ENCODE results near the gene TICAM1. TPM values are rescaled to one million over a fixed set of nuclear protein-coding genes. Genes with fewer than 3 reads are reported as not detected.
A peak's percentile ranks its signal among the peaks of the same experiment; 100 is the strongest.
"Not testable (repeated sequence)": the region's sequence is repeated elsewhere in the genome, so short reads cannot be mapped to it uniquely, and the experiment has no call there.

The TICAM1 gene
- total RNA-seq, 1 experiment from 2014 or later: 7.0 TPM

DNA sequence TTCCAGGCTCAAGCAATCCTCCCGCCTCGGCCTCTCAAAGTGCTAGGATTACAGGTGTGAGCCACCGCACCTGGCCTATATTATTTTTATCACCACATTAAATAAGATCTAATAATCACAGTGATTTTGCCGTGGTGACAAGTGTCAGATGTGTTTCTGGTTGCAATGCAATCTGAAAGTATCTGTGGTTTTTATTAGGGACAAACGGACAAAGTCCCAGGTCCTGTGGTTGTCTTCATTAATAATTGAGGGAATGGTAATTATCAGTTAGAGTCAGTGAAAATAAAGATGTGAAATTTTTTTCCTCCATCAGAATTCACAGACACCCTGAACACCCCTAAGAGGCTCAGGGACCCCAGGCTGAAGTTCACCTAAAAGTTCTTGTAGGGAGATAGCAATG, 1.3 kb upstream of the TICAM1 start:
- no peak overlapping the region for H3K4me3 ChIP-seq (ENCODE audit: low read depth, low read length, poor library complexity, severe bottlenecking)
- no peaks in the 10 kb centered on the region for H3K27me3 ChIP-seq (replicated peaks; ENCODE audit: insufficient read depth, low read depth, low read length, poor library complexity)
- no peaks in the 10 kb centered on the region for H3K9me3 ChIP-seq (ENCODE audit: low read depth, low read length, poor library complexity, severe bottlenecking)
- CTCF ChIA-PET: no interaction called here
- BruUV-seq (replicated peaks): no TSS peak
- no peak for TF ChIP-seq EZH2 (IDR thresholded peaks at IDR 0.05; ENCODE audit: borderline replicate concordance, low read depth, low read length, poor library complexity, severe bottlenecking)
- TF ChIP-seq, protein P1, sequence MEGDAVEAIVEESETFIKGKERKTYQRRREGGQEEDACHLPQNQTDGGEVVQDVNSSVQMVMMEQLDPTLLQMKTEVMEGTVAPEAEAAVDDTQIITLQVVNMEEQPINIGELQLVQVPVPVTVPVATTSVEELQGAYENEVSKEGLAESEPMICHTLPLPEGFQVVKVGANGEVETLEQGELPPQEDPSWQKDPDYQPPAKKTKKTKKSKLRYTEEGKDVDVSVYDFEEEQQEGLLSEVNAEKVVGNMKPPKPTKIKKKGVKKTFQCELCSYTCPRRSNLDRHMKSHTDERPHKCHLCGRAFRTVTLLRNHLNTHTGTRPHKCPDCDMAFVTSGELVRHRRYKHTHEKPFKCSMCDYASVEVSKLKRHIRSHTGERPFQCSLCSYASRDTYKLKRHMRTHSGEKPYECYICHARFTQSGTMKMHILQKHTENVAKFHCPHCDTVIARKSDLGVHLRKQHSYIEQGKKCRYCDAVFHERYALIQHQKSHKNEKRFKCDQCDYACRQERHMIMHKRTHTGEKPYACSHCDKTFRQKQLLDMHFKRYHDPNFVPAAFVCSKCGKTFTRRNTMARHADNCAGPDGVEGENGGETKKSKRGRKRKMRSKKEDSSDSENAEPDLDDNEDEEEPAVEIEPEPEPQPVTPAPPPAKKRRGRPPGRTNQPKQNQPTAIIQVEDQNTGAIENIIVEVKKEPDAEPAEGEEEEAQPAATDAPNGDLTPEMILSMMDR (conservative IDR thresholded peaks at IDR 0.05; ENCODE audit: low read depth, low read length): no peak
- POLR2A ChIA-PET (ENCODE audit: low non-redundant PET): no interaction called here
- DNase-seq (ENCODE audit: low spot score): no peak
- H3K36me3 ChIP-seq (ENCODE audit: insufficient read depth, low read length, poor library complexity, severe bottlenecking): no peaks in the 10 kb centered on the region
- no peaks in the 10 kb centered on the region for H3K4me1 ChIP-seq (ENCODE audit: insufficient read depth, low read length, poor library complexity, severe bottlenecking)
- intact Hi-C loops (cut with micrococcal nuclease; ENCODE audit: unreplicated experiment): no loop called here
- no peak overlapping the region for H3K27ac ChIP-seq (ENCODE audit: low read depth, low read length, poor library complexity, severe bottlenecking)

DNA sequence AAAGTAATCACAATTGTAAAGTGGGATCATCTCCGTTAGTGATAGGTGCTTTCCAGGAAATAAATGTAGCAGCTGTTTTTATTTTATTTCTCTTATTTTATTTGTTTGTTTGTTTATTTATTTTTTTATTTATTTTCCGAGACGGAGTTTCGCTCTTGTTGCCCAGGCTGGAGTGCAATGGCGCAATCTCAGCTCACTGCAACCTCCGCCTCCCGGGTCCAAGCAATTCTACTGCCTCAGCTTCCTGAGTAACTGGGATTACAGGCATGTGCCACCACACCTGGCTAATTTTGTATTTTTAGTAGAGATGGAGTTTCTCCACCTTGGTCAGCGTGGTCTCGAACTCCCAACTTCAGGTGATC, 448 bp upstream of the TICAM1 start:
- BruUV-seq (replicated peaks); H3K4me1 ChIP-seq (ENCODE audit: insufficient read depth, low read length, poor library complexity, severe bottlenecking); H3K36me3 ChIP-seq (ENCODE audit: insufficient read depth, low read length, poor library complexity, severe bottlenecking); H3K27me3 ChIP-seq (replicated peaks; ENCODE audit: insufficient read depth, low read depth, low read length, poor library complexity); DNase-seq (ENCODE audit: low spot score); POLR2A ChIA-PET (ENCODE audit: low non-redundant PET); H3K9me3 ChIP-seq (ENCODE audit: low read depth, low read length, poor library complexity, severe bottlenecking); intact Hi-C loops (cut with micrococcal nuclease; ENCODE audit: unreplicated experiment): not testable (repeated sequence)
- CTCF ChIA-PET: interaction anchor here (0.6 kb wide), 1 partner anchor 428 kb away, joined by 3 read pairs; no protein-coding TSS in a partner anchor
- H3K27ac ChIP-seq (ENCODE audit: low read depth, low read length, poor library complexity, severe bottlenecking): peak overlapping the region; percentile 77
- peak overlapping the region; percentile 91 for H3K4me3 ChIP-seq (ENCODE audit: low read depth, low read length, poor library complexity, severe bottlenecking)

DNA sequence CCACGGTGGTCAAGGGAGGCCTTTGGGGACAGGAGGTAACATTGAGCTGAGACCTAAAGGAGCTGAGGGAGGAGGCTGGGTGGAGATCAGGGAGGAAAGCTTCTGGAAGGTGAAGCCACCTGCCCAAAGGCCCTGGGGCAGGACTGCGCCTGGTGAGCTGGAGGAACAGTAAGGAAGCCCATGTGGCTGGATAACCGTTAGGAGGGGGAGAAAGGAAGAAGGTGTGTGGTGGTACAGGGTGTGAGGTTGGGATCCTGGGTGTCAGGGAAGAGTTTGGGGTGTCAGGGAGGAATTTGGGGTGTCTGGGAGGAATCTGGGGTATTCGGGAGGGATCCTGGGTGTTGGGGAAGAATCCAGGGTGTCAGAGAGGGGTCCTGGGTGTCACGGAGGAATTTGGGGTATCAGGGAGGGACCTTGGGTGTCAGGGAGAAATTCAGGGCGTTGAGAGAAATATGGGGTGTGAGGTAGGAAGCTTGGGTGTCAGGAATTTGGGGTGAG, 695 bp downstream of the TICAM1 start:
- Histone ChIP-seq H3K9me3 (ENCODE audit: low read depth, low read length, poor library complexity, severe bottlenecking) (no peaks in the 10 kb centered on the region), H3K36me3 (ENCODE audit: insufficient read depth, low read length, poor library complexity, severe bottlenecking) (no peaks in the 10 kb centered on the region), H3K27ac (ENCODE audit: low read depth, low read length, poor library complexity, severe bottlenecking) (peak overlapping the region; percentile 77), H3K27me3 (replicated peaks; ENCODE audit: insufficient read depth, low read depth, low read length, poor library complexity) (no peaks in the 10 kb centered on the region), H3K4me3 (ENCODE audit: low read depth, low read length, poor library complexity, severe bottlenecking) (peak overlapping the region; percentile 91), H3K4me1 (ENCODE audit: insufficient read depth, low read length, poor library complexity, severe bottlenecking) (no peaks in the 10 kb centered on the region)
- CTCF ChIA-PET: interaction anchor here (1.0 kb wide), 1 partner anchor 21 kb away, joined by 3 read pairs; no protein-coding TSS in a partner anchor
- intact Hi-C loops (cut with micrococcal nuclease; ENCODE audit: unreplicated experiment): no loop called here
- POLR2A ChIA-PET (ENCODE audit: low non-redundant PET): no interaction called here
- BruUV-seq (replicated peaks): TSS peak; percentile 80
- TF ChIP-seq, protein P1 (conservative IDR thresholded peaks at IDR 0.05; ENCODE audit: low read depth, low read length): no peak
- TF ChIP-seq EZH2 (IDR thresholded peaks at IDR 0.05; ENCODE audit: borderline replicate concordance, low read depth, low read length, poor library complexity, severe bottlenecking): no peak
- DNase-seq (ENCODE audit: low spot score): no peak

DNA sequence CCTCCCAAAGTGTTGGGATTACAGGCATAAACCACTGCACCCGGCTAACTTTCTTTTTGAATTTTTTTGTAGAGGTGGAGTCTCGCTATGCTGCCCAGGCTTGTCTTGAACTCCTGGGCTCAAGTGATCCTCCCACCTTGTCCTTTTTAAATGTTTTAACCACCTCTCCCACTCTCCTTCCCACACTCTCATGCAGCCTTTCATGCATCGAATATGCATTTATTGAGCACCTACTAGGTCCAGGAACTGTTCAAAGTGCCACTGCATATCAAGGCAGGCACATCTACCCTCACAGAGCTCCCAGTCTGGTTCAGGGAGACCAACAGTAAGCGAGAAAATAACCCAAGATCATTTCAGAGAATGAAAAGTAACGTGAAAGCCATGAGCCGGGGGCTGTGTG, 1.2 kb downstream of the TICAM1 start:
- DNase-seq (ENCODE audit: low spot score): no peak
- no TSS peak for BruUV-seq (replicated peaks)
- Histone ChIP-seq H3K4me3 (ENCODE audit: low read depth, low read length, poor library complexity, severe bottlenecking) (peak overlapping the region; percentile 91), H3K4me1 (ENCODE audit: insufficient read depth, low read length, poor library complexity, severe bottlenecking) (no peaks in the 10 kb centered on the region), H3K9me3 (ENCODE audit: low read depth, low read length, poor library complexity, severe bottlenecking) (no peaks in the 10 kb centered on the region), H3K36me3 (ENCODE audit: insufficient read depth, low read length, poor library complexity, severe bottlenecking) (no peaks in the 10 kb centered on the region), H3K27me3 (replicated peaks; ENCODE audit: insufficient read depth, low read depth, low read length, poor library complexity) (no peaks in the 10 kb centered on the region), H3K27ac (ENCODE audit: low read depth, low read length, poor library complexity, severe bottlenecking) (no peak overlapping the region)
- CTCF ChIA-PET: interaction anchor here (1.0 kb wide), 1 partner anchor 21 kb away, joined by 3 read pairs; no protein-coding TSS in a partner anchor
- POLR2A ChIA-PET (ENCODE audit: low non-redundant PET): no interaction called here
- TF ChIP-seq, protein P1 (conservative IDR thresholded peaks at IDR 0.05; ENCODE audit: low read depth, low read length): no peak
- no peak for TF ChIP-seq EZH2 (IDR thresholded peaks at IDR 0.05; ENCODE audit: borderline replicate concordance, low read depth, low read length, poor library complexity, severe bottlenecking)
- intact Hi-C loops (cut with micrococcal nuclease; ENCODE audit: unreplicated experiment): no loop called here
